DMS53 treated with DMSO at 0.1 percent for 48 hours (cell line): ENCODE data around the gene NAXD.
"Not testable (repeated sequence)": the region's sequence is repeated elsewhere in the genome, so short reads cannot be mapped to it uniquely, and the experiment has no call there.

Experiments used
- DNase-seq: peaks from one replicate; lab custom pipeline; 2025; ENCODE audit not compliant: unreplicated experiment; lab: John Stamatoyannopoulos, UW

Gene NAXD

DNA sequence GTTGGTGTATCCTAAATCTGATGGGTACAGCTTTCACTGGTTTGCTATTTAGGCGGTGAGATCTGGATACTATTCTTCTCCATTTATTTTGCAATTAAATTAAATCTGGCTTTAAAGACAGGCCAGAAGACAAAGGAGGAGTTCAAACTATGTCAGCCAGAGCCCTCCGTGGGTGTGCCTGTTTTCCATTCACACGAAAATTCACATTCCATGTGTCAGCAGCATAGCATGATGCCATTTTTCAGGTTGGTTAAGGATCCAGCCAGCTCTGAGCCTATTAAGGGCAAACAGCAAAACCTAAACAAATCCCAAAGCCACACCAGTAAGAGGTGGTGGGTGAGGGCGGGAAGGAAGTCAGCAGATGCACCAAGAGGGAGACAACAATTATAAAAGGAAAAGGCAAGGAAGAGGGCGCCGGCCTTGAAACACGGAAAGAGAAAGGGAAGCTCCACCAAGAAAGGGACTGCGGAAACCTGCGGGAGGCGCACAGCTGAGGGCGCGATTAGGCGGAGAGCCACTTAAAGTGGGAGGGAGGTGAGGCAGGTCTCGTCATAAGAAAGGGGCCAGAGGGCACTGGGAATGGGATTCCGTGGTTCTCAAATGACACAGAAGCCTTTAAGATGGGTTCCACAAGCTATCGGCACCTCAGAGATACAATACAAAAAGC lies 47.6 kb downstream of the NAXD start:
- DNase-seq = no peak

DNA sequence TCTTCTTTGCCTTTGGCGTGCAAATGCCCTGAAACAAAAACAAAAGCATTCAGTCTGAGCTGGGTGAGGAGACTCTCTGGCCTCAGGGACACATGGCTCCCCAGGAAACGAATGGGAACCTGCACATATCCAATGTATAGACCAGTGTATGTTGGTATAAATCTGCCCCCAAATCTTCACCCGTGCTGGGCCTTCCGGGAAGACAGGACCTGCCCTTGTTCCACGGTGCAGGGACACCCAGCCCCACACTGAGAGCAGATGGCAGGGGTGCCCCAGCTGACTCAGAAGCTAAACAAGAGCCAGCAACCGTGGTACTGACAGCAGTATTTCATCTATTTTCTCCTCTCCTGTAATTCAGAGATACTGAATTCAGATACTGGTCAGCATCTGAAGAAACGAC lies 48.1 kb downstream of the NAXD start:
- DNase-seq = no peak

DNA sequence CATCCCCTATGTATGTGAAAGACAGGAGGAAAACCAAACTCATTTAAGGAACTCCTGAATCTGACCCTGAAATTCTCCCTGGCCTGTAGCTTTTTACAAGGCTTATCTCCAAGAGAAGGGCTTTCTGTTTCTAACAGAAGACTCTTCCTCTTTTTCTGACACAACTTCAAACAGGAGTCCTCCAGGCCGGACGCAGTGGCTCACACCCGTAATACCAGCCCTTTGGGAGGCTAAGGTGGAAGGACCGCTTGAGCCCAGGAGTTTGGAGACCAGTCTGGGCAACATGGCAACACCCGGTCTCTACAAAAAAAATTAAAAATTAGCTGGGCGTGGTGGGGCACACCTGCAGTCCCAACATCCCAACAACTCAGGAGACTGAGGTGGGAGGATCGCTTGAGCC lies 48.7 kb downstream of the NAXD start:
- no peak for DNase-seq

DNA sequence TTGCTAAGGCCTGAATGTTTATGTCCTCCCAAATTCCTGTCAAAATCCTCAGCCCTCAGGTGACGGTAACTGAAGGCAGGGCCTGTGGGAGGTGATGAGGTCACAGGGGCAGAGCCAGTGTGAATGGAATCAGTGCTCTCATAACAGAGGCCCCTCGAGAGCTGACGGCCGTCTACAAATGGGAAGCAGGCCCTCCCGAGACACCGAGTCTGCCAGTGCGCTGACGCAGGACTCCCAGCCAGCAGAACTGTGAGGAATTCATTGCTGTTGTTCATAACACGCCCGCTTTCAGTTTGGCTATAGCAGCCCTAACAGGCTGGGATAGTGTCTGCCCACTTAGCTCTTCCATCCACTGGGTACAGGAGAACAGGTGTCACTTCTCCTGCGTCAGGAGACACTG lies 49.3 kb downstream of the NAXD start:
- DNase-seq = no peak

DNA sequence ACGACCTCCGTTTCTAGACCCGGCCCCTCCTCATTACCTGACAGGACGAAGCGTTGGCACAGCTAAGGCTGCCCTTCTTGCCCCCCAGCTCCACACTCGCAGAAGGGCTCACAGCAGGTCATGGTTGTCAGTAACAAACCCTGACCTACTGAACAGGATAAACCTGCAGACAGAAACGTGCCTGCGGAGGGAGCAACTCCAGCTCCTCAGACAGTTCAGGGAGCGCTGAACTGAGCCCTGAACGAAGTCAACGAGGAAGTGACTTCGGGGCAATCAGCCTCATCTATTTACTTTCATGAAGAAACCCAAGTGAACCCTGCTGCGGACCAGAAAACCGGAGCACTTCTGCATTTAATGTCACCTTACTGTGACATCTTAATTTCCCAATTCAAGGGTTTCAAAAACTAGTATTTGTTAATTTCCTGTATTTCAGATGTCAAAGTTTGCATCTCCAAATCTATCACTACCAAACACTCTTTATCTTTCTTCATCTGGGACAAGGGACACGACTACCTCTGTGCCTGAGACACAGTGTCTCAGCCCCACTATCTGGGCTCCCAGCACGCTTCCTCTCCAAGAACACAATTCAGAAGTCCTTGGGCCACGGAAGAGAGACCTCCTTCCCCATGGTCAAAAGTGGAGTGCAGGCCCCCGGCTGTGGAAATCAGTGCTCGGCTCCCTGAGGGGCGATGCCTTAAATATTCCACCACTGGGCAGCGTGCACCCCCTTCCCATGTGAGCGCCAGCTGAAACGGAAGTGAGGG lies 50.3 kb downstream of the NAXD start:
- DNase-seq = no peak

DNA sequence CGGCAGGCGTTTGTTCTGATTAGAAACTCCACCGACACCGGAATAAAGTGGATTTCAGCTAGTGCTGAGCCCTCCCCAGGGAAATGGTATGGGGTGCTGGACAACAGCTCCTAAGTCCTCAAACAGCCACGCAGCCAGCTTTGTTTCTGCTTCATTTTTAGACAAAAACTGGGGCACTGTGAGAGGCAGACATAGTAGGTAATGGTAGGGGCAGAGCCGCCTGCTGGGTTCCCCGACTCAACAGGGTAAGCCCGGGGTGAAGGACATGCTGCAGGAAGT lies 50.8 kb downstream of the NAXD start:
- no peak for DNase-seq

DNA sequence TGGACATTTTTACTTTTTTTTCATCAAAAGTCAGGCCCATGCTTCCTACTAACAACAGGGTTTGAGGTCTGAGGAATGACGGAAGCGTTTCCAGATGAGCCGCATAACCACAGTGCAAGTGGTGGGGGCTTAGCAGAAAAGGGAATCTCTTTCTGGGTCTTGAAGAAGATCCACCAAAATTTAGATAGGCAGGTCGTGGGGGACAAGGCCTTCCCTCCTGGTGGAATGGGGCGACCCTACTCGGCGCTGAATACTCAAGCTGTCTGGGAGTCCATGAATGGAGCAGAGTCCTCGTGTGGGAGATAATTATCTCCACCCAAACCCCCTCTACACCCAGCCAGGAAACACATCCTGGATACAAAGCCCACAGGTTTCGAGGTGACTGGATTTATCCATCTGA lies 53.7 kb downstream of the NAXD start:
- DNase-seq = no peak

DNA sequence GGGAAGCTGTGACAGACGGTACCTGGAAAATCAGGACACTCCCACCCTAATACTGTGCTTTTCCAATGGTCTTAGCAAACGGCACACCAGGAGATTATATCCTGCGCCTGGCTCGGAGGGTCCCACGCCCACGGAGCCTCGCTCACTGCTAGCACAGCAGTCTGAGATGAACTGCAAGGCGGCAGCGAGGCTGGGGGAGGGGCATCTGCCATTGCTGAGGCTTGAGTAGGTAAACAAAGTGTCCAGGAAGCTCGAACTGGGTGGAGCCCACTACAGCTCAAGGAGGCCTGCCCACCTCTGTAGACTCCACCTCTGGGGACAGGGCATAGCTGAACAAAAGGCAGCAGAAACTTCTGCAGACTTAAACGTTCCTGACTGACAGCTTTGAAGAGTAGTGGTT lies 54.5 kb downstream of the NAXD start:
- not testable (repeated sequence) for DNase-seq

DNA sequence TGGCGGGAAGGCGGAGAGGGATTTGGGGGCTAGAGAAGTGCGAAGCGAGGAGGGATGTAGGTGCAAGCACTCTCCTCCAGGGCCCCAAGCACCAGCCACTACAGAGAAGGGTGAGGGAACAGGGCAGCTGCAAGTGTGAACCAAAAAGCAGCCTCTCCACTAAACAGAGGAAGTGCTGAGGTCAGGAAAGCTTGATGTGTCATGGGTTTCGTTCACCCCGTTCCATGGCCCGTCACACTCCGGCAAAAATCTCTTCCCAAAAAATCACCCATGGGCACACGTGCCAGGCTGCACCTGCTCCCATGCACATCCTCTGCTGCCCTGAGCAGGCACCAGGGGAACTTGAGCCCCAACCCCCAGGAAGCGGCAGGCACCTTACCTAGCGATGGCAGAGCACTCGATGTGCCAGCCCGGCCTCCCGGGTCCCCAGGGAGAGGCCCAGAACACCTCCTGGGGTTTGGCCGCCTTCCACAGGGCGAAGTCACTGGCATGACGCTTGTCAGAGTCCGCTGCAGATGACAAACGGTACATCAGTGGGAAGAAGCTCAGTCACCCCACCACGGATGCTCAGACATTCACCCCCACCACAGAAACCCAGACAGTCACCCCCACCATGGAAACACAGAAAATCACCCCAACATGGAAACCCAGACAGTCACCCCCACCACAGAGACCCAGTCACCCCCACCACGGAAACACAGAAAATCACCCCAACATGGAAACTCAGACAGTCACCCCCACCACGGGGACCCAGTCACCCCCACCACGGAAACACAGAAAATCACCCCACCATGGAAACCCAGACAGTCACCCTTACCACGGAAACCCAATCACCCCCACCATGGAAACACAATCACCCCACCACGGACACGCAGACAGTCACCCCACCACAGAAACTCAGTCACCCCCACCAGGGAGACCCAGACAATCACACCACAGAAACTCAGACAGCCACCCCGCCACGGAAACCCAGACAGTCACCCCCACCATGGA lies 61.5 kb downstream of the NAXD start:
- no peak for DNase-seq

DNA sequence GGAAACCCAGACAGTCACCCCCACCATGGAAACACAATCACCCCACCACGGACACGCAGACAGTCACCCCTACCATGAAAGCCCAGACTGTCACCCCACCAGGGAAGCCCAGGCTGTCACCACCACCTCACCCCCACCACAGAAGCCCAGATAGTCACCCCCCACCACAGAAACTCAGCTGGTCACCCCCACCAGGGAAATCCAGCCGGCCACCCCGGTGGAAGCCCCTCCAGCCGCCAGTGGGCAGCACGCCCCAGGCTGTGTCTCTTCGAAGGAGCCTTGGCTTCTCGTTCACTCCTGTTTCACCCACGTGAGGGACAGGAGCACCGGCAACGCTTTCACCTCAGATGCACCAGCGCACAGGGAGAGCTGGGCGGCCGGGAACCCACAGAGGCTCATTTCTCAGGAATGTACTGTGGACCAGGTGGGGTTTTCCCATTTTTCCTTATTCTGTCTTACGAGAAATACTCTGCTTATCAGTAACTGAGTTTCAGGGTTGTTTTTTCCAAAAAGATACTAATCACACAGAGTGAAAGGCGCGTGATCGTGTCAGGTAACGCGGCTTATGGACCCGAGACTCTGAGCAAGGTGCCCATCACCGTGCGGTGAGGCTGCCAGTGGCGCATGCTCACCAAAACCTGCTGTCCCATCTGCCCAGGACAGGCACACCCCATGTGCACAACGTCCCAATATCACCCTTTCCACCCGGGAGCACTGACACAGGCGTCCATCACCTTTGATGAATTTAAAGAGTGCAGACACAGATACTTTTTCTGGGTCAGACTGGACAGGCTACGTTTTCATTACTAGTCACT lies 62.6 kb downstream of the NAXD start:
- no peak for DNase-seq

DNA sequence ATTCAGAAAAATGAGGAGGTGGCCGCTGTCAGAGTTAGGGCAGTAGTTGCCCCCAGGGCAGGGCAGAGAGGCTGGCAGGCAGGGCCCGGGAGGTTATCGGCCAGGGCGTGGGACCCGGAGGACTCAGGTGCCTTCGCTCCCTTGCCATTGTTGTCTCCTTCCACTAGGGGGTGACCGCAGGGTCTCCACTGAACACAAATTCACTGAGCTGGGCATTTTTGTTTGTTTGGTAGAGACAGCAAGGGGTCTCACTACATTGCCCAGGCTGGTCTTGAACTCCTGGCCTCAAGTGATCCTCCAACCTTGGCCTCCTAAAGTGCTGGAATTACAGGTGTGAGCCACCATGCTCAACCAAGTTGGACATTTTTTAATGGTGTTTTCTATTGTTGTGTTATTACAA lies 65.5 kb downstream of the NAXD start:
- DNase-seq = no peak

DNA sequence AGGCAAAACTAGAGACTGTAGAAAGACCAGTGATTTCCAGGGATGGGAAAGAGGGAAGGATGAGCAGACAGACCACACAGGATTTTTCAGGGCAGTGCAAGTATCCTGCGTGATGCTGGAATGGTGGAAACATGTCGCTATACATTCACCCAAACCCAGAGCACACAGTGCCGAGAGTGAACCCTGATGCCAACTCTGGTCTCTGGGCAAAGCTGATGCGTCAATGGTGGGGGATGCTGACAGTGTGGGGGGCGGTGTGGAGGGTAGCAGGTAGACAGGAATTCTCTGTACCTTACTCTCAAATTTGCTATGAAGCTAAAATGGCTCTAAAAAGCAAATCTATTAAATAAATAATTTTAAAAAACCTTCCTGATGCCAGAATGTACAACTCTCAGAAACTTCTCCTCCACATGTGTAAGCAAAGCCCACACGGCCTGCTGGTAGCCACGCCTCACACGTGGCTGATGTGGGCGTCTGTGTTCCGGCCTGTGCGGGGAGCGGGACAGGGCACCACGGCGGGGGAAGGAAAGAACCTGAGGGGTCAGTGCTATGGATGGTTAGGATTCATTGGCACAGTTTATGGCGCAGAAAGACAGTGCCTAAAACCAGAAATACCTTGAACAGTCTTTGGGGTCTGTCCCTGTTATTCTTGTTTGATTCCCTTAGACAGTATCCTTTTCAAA lies 66.7 kb downstream of the NAXD start:
- no peak for DNase-seq

DNA sequence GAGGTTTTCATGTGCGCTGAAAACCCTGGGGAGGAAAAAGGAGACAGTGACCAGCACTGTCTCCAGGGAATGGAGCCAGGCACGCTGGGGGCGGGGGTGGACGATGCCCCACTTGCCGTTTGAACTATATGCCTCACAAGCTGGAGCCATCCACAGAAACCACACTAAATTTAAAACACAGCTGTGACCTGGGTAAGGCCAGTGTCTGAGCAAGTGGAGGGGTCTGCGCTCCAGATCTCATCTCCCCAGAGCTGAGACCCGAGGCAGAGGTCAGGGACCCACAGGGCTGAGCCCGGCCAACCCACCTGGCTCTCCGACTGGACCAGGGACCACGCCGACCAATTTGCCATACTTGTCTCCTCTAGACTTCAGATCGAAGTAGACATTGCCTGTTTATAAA lies 67.4 kb downstream of the NAXD start:
- DNase-seq = no peak

DNA sequence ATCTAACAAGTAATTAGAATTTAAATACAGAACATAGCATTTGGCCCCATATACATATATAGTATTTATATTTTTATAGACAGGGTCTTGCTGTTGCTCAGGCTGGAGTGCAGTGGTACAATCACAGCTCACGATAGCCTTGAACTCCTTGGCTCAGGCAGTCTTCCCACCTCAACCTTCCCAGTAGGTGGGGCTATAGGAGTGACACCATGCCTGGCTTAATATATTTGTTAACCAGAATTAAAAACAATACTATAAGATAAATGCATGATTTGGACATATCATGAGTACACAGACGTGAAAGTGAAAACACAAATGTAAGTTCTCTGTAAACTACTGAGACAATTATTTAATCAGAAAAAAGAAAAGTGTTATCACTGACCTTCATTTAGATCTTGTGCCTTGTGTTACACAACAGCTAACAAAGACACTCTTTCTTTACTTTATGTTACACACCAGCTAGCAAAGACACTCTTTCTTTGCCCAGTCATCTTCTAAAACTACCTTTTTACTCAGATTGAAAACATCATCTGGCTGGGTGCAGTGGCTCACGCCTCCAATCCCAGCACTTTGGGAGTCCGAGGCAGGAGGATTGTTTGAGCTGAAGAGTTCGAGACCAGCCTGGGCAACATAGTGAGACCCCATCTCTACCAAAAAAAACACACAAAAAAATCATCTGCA lies 68.0 kb downstream of the NAXD start:
- DNase-seq = no peak

DNA sequence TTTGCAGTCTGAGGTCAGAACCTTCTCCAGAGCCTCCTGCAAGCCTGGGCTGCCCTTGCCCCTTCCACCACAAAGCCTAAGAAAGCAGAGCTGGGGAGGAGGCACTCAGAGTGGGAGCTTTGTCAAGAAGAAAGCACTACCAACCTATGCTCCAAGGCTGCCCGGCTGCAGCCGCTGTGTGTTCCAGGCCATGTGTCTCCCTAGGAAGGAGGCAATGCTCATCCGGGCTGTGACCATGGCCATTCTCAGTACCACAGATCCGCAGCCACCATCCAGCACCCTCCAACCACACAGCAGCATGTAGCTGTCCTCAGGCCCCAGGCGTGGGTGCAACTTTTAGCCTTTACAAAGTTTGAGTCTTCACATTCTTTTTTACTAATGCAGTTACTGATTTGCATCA lies 68.6 kb downstream of the NAXD start:
- DNase-seq = no peak

DNA sequence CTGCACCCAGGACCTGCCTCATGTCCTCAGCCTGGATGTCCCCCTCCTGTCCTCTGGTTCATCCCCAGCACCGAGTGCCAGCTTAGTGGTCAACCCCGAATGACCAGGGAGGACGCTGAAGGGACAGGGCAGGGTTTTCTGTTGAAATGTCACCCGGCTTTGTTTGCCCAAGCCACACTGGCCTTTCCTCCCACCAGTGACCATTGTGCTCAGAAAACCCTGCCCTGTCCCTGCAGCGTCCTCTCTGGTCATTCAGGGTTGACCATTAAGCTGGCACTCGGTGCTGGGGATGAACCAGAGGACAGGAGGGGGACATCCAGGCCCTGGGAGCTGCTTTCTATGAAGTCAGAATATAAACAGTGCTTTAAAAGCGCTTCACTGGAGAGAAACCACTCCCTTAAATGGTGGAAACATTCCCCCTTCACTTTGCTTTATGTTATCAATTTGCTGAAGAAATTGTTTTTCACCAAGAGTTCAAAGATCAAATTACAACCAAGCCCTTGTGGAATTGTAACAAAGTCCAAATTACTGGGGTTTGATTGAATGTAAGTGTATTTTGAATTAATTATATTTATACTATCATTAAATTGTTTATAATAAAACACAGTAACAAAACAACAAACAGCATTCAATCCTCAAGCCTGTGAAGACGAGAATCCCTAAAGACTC lies 69.2 kb downstream of the NAXD start:
- DNase-seq = no peak

DNA sequence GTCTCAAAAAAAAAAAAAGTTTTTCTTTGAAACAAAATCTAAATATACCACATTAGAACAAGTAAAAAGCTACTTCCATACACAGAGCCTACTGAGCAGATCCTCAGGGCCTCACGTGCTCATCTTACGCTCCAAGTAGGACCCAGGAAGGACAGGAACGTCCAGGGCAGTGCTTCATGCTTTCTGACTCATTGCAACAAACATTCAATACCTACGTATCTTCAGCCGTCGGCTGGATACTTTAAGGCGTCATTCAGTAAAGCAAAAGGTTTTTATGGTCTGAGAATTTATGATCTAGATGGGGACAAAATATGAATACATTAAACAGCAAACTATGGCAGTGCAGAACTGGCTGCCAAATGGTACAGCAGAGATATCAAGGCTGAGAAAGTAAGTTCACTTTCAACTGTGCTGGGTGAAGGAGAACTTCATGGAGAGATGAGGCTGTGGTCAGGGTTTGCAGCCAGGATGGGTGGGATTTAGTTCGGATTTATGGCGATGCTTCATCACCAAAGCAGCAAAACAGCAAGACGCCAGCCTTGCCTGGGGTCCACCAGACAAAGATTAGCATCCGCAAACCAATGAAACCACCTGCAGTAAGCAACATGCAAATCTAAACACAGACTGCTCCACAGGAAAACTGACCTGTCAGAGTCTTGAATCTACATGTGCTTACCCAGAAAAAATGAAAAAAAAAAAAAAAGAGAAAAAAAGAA lies 70.1 kb downstream of the NAXD start:
- no peak for DNase-seq

DNA sequence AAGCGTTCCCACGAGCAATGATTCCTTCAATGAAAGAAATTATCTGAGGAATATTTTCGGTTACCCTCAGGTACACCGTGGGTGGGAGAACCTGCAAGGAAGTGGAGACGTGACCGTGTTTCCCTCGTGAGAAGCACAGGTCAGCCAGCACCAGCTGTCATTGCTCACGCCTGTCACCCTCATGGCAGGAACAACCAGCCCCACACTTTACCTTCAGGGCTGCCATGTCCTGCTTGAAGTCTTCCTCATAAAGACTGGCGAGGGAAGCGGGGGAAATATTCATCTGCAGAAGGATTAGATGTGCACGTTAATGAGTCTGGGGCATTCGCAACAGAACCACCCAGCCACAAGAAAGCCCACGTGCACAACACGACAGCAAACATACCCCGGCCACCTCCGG lies 72.4 kb downstream of the NAXD start:
- no peak for DNase-seq

DNA sequence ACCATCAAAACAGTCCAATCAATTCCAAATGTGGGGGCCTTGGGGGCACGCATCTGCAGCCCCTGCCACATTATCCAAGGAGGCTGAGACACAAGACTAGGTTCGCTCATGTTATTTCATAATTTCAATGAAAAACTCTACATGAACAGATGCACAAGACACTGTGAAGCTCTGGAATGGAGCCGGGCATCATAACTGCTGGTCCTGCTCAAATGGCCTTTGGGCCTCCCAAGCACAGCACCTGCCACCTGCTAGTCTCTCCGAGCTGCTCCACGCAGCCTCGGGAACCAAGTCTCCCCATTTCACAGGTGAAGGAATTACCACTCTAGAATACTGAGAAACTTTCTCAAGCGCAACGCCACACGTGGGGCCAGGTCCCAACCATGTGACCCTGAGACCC lies 73.7 kb downstream of the NAXD start:
- no peak for DNase-seq
